Bladder microvascular endothelial cell (primary cell): ENCODE results near the gene ZSWIM3. TPM values are rescaled to one million over a fixed set of nuclear protein-coding genes. Genes with fewer than 3 reads are reported as not detected.

ENCODE experiments used
- total RNA-seq: library from RNA; depleted of rRNA; stranded (reverse); fragments of >200 nt; gene quantifications from 2 replicates; pipeline ENCODE4 v1.2.3, GENCODE V29; 2014

ZSWIM3 gene
- total RNA-seq, result 6.0 and 9.9 TPM in 2 replicates

DNA sequence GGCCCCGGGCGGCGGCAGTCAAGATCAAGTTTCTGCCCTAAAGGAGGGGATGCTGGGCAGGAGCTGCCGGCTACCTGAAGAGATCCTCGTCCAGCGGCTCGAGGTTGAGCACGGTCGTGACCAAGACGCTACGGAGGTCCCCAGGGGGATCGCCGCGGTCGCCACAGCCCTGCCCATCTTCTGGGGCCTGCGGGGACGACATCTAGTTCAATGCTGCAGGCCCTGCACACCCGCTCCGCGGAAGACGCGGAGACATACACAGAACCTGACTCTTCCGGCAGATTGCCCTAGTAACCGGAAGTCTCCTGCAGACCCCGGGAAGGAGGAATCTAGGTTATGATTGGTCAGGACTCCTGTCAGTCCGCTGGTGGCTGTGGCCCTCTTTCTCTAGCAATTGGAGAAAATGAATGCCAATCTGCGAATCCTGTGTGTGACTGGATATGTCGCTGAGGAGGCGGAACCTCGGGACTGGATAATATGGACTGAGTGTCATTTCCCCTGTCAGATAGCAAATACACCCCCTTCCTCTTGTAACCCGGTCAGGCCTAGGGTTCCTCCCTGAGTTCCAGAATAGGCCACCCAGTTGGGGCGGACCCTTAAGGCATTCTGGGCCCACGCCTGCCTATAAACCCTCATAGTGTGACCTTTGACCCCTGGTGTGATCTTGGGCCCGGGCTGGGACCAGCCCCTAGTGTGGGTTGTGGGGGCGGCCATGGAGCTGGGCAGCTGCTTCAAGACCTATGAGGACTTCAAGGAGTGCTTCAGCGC lies at the start of gene ZSWIM3, which contains the start of gene ACOT8:
Gene ZSWIM3, plus strand, starts transcription at position 501 of the 768 bp plus-strand sequence. Its CDS starts 212 bp downstream, at position 713.
Gene ACOT8, minus strand, starts transcription at position 279 of the 768 bp plus-strand sequence. Its CDS starts 77 bp downstream, at position 202.

DNA sequence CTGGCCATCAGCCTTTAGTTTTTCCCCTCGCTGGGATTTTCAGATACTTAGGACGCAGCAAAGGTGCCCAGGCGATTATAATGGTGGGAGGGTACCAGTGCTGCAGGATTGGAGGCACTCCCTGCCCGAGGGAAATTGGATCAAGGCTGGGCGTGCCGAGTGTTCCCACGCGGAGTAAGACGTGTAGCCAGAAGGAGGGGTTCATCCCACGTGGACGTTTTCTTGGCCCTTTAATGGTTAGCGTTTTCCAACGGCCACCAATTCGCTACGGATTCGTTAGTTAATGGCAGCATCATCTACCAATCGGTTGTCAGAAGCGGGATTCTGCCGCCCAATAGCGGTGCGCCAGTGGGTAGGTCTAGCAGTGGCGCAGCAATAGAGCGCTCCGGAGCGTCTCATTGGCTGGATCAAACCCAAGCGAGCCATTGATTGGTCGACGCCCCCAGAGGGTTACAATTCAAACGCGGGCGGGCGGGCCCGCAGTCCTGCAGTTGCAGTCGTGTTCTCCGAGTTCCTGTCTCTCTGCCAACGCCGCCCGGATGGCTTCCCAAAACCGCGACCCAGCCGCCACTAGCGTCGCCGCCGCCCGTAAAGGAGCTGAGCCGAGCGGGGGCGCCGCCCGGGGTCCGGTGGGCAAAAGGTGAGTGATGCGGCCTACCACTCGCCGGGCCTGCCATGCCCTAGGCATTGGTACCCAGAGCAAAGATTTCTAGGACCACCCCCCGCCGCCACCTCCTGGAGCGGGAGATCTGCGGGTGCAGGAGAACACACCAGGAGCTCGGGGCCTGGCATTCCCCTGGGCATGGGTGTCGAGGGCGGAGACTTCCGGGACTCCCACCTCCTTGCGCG lies 45.0 kb upstream of the ZSWIM3 start, which contains the start of gene UBE2C:
Gene UBE2C, plus strand, starts transcription at position 488 of the 849 bp plus-strand sequence. Its CDS starts 52 bp downstream, at position 540.

DNA sequence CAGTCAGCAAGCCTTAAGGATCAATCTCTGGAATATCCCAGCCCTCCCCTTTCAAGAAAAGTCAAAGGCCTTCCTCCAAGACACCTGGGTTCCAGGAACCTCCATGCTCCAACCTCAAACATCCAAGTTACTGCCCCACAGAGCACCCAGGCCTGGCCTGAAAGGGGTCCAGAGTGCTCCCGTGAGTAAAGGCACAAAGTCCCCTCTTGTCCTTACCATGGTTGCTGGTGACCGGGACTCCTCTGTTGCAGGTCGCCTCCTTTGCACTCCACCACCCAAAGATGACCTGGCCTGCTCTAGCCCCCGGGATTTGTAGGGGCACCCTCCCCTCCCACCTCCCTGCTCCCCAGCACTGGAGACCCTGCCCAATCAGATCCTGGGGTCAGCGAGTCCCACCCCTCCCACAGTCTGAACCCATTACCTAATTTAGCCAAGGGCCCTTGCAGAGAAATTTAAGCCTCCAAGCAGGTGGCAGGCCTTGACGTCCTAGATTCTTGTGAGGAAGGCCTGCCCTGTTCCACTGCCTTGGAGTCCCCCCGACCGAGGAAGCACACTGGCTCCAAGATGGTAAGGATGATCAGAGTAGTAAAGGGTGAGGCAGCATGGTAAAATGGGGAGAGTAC lies 30.3 kb upstream of the ZSWIM3 start, which contains the start of gene TNNC2:
Gene TNNC2, minus strand, starts transcription at position 283 of the 623 bp plus-strand sequence. Its CDS starts 64 bp downstream, at position 219.

DNA sequence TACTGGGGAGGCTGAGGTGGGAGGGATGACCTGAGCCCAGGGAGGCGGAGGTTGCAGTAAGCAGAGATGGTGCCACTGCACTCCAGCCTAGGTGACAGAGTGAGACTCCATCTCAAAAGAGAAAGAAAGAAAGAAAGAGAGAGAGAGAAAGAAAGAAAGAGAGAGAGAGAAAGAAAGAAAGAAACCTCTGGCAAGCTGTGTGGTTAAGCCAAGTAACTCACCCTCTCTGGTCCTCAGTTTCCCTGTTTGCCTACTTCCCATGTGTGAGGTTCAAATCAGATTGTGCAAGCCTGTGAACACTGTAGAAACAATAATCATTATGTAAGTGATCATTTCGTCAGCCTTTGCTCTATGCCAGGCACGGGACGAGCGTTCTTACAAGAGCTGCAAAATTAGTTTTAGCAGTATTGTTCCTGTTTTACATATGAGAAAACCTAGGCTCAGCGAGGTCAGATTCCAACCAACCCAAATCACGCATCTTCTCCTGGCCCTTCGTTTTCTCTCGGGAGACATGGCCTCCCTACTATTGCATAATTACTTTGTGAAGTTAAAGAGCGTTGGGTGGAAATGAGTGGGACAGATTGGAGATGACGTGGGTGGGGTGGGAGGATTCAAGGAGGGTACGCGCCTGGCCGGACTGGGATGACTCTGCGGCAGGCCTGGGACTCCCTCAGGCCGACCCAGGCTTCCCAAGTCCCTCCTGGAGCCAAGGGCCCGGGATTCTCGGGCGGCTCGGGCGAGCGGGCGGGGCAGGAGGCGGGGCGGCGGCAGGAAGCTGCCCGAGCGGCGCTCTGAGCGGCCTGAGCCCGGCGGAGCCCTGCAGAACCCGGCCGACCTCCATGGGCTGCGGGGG lies 24.2 kb upstream of the ZSWIM3 start, which contains the start of gene SNX21:
Gene SNX21, plus strand, starts transcription at position 770 of the 853 bp plus-strand sequence. CDS start 121 bp downstream, outside the sequence.

DNA sequence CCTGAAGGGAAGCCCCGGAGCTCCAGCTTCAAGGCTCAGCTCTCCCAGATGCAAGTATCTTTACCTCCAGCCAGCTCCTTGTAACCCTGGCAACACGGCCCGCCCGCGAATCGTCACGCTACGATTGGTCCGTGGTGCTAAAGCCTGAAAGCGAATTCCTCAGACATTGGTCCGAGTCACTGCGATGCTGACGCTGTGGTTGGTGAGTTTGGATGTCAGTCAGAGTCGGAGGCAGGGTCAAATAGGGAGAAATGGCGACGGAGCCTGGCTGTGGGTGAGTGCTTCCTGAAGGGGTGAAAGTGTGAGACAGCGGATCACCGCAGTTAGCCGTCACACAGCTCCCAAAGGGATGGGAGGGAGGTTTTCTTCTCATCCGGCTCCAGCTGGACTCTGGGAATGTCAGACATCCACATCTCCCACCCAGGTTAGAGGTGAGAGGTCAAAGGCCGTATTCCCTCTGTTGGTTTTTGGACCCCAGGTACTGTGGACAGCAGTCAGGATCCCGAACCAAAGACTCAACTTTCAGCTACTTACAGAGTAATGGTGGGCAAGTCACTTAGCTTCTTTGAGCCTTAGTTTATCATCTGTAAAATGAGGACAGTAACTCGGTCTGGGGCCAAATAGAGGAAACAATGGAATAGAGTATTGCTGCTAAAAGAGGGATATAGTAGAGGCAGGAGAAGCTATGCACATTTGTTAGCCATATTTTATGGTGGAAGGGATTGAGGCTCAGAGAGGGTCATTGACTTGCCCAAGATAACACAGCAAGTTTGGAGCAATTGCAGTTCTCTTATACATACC lies 23.8 kb downstream of the ZSWIM3 start, which contains the start of gene ZSWIM1:
Gene ZSWIM1, plus strand, starts transcription at position 240 of the 801 bp plus-strand sequence. CDS start 1,366 bp downstream, outside the sequence.

DNA sequence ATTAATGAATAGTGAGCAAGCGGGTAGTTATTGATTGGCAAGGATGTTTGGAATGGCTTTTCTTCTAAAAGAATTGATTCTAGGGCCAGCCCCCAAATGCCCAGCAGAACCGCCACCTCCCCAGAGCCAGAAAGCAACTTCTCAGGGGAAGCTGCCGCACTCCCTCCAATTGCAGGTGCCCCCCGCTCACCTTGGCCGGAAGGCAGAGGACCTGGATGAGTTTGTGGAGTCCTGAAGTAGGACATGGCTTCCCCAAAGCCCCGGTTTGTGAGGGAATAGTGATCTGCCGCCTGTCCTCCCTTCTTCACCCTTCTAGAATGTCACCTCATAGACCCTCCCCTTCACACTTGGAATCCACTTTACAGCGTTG lies 29.9 kb downstream of the ZSWIM3 start, which contains the start of gene SPATA25:
Gene SPATA25, minus strand, starts transcription at position 277 of the 370 bp plus-strand sequence. Its CDS starts 32 bp downstream, at position 245.

DNA sequence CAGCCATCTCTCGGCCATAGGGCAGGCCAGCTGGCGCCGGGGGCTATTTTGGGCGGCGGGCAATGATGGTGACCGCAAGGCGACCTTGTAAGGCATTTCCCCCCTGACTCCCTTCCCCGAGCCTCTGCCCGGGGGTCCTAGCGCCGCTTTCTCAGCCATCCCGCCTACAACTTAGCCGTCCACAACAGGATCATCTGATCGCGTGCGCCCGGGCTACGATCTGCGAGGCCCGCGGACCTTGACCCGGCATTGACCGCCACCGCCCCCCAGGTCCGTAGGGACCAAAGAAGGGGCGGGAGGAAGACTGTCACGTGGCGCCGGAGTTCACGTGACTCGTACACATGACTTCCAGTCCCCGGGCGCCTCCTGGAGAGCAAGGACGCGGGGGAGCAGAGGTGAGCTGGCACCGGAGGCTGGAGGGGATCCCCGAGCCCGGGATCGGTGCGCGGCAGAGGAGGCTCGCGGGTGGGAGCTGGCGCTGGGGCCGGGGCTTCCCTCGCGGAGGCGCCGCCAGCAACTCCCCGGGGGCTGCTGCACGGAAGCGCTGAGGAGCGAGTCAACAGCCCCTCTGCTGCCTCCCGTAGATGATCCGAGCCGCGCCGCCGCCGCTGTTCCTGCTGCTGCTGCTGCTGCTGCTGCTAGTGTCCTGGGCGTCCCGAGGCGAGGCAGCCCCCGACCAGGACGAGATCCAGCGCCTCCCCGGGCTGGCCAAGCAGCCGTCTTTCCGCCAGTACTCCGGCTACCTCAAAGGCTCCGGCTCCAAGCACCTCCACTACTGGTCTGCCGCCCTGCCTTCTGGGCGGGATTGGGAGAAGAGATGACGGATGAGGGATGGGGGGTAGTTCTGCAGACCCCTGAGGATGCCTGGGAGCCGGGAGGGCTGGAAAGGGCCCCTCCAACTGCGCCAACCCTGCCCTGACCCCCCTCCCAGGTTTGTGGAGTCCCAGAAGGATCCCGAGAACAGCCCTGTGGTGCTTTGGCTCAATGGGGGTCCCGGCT lies 33.9 kb downstream of the ZSWIM3 start, which contains the start of the genes CTSA and NEURL2:
Gene CTSA, plus strand, starts transcription at position 351 of the 999 bp plus-strand sequence. Its CDS starts 234 bp downstream, at position 585.
Gene NEURL2, minus strand, starts transcription at position 224 of the 999 bp plus-strand sequence. Its CDS starts 217 bp downstream, at position 7.

DNA sequence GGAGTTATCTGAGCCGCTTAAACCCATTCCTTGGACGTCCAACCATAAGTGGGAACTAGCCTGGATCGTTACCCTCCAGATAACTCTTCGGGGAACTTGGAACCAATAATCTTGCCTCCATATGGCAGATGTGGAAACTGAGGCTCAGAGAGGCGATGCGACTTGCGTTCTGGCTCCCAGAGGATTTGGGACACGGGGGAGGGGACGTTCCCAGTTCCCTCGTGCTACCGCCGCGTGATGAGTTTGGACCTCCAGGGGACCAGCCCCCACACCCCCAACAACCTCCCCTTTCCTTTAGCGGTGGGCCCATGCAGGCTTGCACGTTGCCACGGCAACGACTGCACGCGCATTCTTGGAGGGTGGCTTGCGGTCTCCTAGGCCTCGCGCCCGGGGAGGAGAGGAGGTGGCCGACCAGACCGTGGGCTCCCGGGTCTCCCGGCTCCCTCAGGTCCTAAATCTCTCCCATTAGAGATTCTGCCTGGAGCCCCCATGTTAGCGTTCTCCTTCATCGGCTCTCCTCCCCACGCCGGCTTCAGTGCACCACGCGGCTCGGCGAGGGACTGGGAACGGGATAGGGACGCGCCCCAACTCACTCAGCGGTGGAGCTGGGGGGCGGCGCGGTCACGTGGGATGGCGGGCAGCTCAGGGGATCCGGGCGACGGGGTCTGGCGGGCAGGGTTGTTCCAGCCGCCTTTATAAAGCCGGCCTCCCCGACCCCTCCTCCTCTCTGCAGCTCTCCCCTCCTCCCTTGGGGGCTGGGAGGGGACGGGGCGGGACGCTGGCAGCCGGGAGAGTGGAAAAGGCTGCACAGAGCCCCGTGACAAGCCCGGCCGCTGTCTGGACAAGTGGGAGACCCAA lies 54.3 kb downstream of the ZSWIM3 start, which contains the start of gene PLTP:
Gene PLTP, minus strand, starts transcription at position 670 of the 858 bp plus-strand sequence. CDS start 703 bp downstream, outside the sequence.

Other genes with a start within 250 kb of the ZSWIM3 start
- not detected in 2 replicates for gene WFDC10A, start 227.9 kb upstream of the ZSWIM3 start, total RNA-seq
- not detected in 2 replicates for gene WFDC9, start 226.3 kb upstream of the ZSWIM3 start, total RNA-seq
- not detected in 2 replicates for gene WFDC11, start 187.4 kb upstream of the ZSWIM3 start, total RNA-seq
- not detected in 2 replicates for gene WFDC13, start 155.6 kb upstream of the ZSWIM3 start, total RNA-seq
- not detected in 2 replicates for gene WFDC10B, start 152.6 kb upstream of the ZSWIM3 start, total RNA-seq
- not detected in 2 replicates for gene SPINT4, start 135.3 kb upstream of the ZSWIM3 start, total RNA-seq
- gene WFDC3, start 65.7 kb upstream of the ZSWIM3 start, total RNA-seq, result not detected in 2 replicates
- gene DNTTIP1, start 65.7 kb upstream of the ZSWIM3 start, total RNA-seq, result 12.7 and 13.6 TPM in 2 replicates
- gene UBE2C, start 45.0 kb upstream of the ZSWIM3 start, total RNA-seq, result 8.9 and 20.7 TPM in 2 replicates
- not detected in 2 replicates for gene TNNC2, start 30.3 kb upstream of the ZSWIM3 start, total RNA-seq
- 10.2 and 13.4 TPM in 2 replicates for gene SNX21, start 23.8 kb upstream of the ZSWIM3 start, total RNA-seq
- 26.4 and 32.9 TPM in 2 replicates for gene ACOT8, start 222 bp upstream of the ZSWIM3 start, total RNA-seq
- gene ZSWIM1, start 23.6 kb downstream of the ZSWIM3 start, total RNA-seq, result 1.9 and 4.0 TPM in 2 replicates
- gene SPATA25, start 30.0 kb downstream of the ZSWIM3 start, total RNA-seq, result 0.49 and 0.50 TPM in 2 replicates
- 2.6 and 2.8 TPM in 2 replicates for gene NEURL2, start 33.6 kb downstream of the ZSWIM3 start, total RNA-seq
- 37.2 and 80.9 TPM in 2 replicates for gene CTSA, start 33.7 kb downstream of the ZSWIM3 start, total RNA-seq
- 3.4 and 6.7 TPM in 2 replicates for gene PLTP, start 54.5 kb downstream of the ZSWIM3 start, total RNA-seq
- 7.3 and 11.3 TPM in 2 replicates for gene PCIF1, start 77.1 kb downstream of the ZSWIM3 start, total RNA-seq
- 6.2 and 13.3 TPM in 2 replicates for gene ZNF335, start 114.6 kb downstream of the ZSWIM3 start, total RNA-seq
- gene MMP9, start 151.3 kb downstream of the ZSWIM3 start, total RNA-seq, result 0.06 TPM in 1 of 2 replicates, not detected in the other
- 0.81 and 1.3 TPM in 2 replicates for gene SLC12A5, start 171.6 kb downstream of the ZSWIM3 start, total RNA-seq
- 7.6 and 13.4 TPM in 2 replicates for gene NCOA5, start 232.3 kb downstream of the ZSWIM3 start, total RNA-seq